MM.1S (cell line): ENCODE results near the gene LRTM2.

Experiments
- EZH2 ChIP-seq: fragments of 300-600 bp; sonication (generic); optimal IDR thresholded peaks from 2 replicates; pipeline ENCODE3; 2017; ENCODE audit warnings: low read depth, mild to moderate bottlenecking, antibody characterized with exemption, low read length, mixed read lengths
- TF ChIP-seq, protein P1 (sequence below): fragments of 300-600 bp; sonication (generic); IDR thresholded peaks from 2 replicates; pipeline ENCODE4 v1.5.1; 2016; ENCODE audit warnings: antibody characterized with exemption, low read length, mixed read lengths

- TF ChIP-seq, protein P1, sequence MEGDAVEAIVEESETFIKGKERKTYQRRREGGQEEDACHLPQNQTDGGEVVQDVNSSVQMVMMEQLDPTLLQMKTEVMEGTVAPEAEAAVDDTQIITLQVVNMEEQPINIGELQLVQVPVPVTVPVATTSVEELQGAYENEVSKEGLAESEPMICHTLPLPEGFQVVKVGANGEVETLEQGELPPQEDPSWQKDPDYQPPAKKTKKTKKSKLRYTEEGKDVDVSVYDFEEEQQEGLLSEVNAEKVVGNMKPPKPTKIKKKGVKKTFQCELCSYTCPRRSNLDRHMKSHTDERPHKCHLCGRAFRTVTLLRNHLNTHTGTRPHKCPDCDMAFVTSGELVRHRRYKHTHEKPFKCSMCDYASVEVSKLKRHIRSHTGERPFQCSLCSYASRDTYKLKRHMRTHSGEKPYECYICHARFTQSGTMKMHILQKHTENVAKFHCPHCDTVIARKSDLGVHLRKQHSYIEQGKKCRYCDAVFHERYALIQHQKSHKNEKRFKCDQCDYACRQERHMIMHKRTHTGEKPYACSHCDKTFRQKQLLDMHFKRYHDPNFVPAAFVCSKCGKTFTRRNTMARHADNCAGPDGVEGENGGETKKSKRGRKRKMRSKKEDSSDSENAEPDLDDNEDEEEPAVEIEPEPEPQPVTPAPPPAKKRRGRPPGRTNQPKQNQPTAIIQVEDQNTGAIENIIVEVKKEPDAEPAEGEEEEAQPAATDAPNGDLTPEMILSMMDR, result no peak
- no peak for TF ChIP-seq EZH2
Observed at GRCh38 chr12:1842183-1842904, 22.0 kb downstream of the LRTM2 start.
